Gastrocnemius medialis (tissue), 4 donors: ENCODE measurements around the gene ACTN4. TPM values are rescaled to one million over a fixed set of nuclear protein-coding genes. Genes with fewer than 3 reads are reported as not detected.
A peak's percentile ranks its signal among the peaks of the same experiment; 100 is the strongest.

Experiments
- ATAC-seq, 2 donors: fragments of 150-250 bp; one replicate each; pipeline ENCODE4 v1.9.1; 2016
- DNase-seq, 2 donors: peaks; one replicate each; pipeline ENCODE4 v3.0.0-alpha.2; 2019
- H3K27ac ChIP-seq, 4 donors: fragments of 200-600 bp; sonication (generic); 1 replicate in 1 of 4; 2 replicates in 3 of 4; pipeline ENCODE4 v1.5.1; 2016 to 2018; ENCODE audit warnings: mild to moderate bottlenecking in 2 of 4, moderate library complexity in 1 of 4
- H3K27me3 ChIP-seq, 3 donors: fragments of 200-600 bp; sonication (generic) in 2 of 3; 1 replicate in 1 of 3; 2 replicates in 2 of 3; pipeline versions ENCODE4 v1.5.1 to v1.6.0; 2016 to 2019; ENCODE audit warnings: mild to moderate bottlenecking in 1 of 3, moderate library complexity in 1 of 3
- H3K36me3 ChIP-seq, 2 donors: fragments of 200-600 bp; sonication (generic) in 1 of 2; one replicate each; pipeline ENCODE4 v1.5.1; 2017 to 2018
- H3K4me1 ChIP-seq, 2 donors: fragments of 200-600 bp; sonication (generic) in 1 of 2; one replicate each; pipeline ENCODE4 v1.5.1; 2016 to 2017; ENCODE audit warnings: mild to moderate bottlenecking in 2 of 2
- H3K4me3 ChIP-seq, 4 donors: fragments of 200-600 bp; sonication (generic) in 3 of 4; 1 replicate in 1 of 4; 2 replicates in 3 of 4; pipeline ENCODE4 v1.5.1; 2016 to 2019; ENCODE audit warnings: mild to moderate bottlenecking in 2 of 4
- H3K9me3 ChIP-seq, 3 donors: fragments of 200-600 bp; sonication (generic) in 2 of 3; 1 replicate in 1 of 3; 2 replicates in 2 of 3; pipeline ENCODE4 v1.5.1; 2016 to 2019
- CTCF ChIP-seq, 5 experiments: fragments of 450-650 bp in 3 of 5; fragments of 200-600 bp in 2 of 5; sonication (generic) in 2 of 5; IDR thresholded peaks in 4 of 5; conservative IDR thresholded peaks in 1 of 5; 1 replicate in 4 of 5; 2 replicates in 1 of 5; pipeline ENCODE4 v1.5.1; 2016 to 2019; ENCODE audit warnings: antibody characterized with exemption in 5 of 5, mild to moderate bottlenecking in 3 of 5, moderate library complexity in 3 of 5
- POLR2A ChIP-seq, 2 donors: fragments of 450-650 bp; IDR thresholded peaks; one replicate each; pipeline ENCODE4 v1.6.1; 2017; ENCODE audit warnings: antibody characterized with exemption in 2 of 2, mild to moderate bottlenecking in 2 of 2, moderate library complexity in 2 of 2
- in situ Hi-C, 4 donors: fragments of 200-750 bp; cut with MboI; loops; one replicate each; pipeline versions ENCODE4 v1.15.0 to v1.8.0; 2017; ENCODE audit warnings: low sequenced_read_pairs in 4 of 4
- intact Hi-C: fragments of 100-400 bp; cut with DNase I; formaldehyde crosslinking; loops from one replicate; pipeline ENCODE4 v1.15.1; 2023; ENCODE audit warnings: low total_unique reads
- total RNA-seq, 4 donors: library from RNA; depleted of rRNA; stranded (reverse); fragments of >200 nt; gene quantifications; one replicate each; pipeline versions ENCODE4 v1.1.0 to v1.2.3, GENCODE V29; 2016

The ACTN4 gene
- total RNA-seq, 4 donors from 2014 or later: 32.0 to 85.3 (median 63.9) TPM

- no peaks in the 10 kb centered on the region for H3K27me3 ChIP-seq
- ATAC-seq: no peak
- H3K9me3 ChIP-seq: no peaks in the 10 kb centered on the region
- peak overlapping the region; percentile 26 to 95 (median 60) for H3K27ac ChIP-seq
- H3K4me3 ChIP-seq: no peak overlapping the region
- H3K36me3 ChIP-seq: peaks cover 0 to 29% of the 10 kb centered on the region in 2 donors
- DNase-seq: no peak
- TF ChIP-seq CTCF (IDR thresholded peaks at IDR 0.05 in 4 of 5, conservative IDR thresholded peaks at IDR 0.05 in 1 of 5): no peak
- TF ChIP-seq POLR2A (IDR thresholded peaks at IDR 0.05): no peak
- intact Hi-C loops: no loop called here
- in situ Hi-C loops: no loop called here
- H3K4me1 ChIP-seq: peaks cover 36 to 44% of the 10 kb centered on the region in 2 donors
Measured at GRCh38 chr19:38700350-38700901, 53.0 kb downstream of the ACTN4 start.

- peaks cover 31 to 39% of the 10 kb centered on the region in 2 donors for H3K4me1 ChIP-seq
- in situ Hi-C loops: no loop called here
- peaks cover 0 to 34% of the 10 kb centered on the region in 2 donors for H3K36me3 ChIP-seq
- intact Hi-C loops: no loop called here
- ATAC-seq (no peak), DNase-seq (no peak)
- H3K4me3 ChIP-seq: no peak overlapping the region
- no peaks in the 10 kb centered on the region for H3K9me3 ChIP-seq
- TF ChIP-seq CTCF (IDR thresholded peaks at IDR 0.05 in 4 of 5, conservative IDR thresholded peaks at IDR 0.05 in 1 of 5) (no peak), POLR2A (IDR thresholded peaks at IDR 0.05) (no peak)
- H3K27ac ChIP-seq: peak overlapping the region; percentile 26 to 95 (median 60)
- no peaks in the 10 kb centered on the region for H3K27me3 ChIP-seq
Measured at GRCh38 chr19:38700902-38701454, 53.5 kb downstream of the ACTN4 start.

- peak overlapping the region; percentile 26 to 95 (median 60) for H3K27ac ChIP-seq
- in situ Hi-C loops (no loop called here), intact Hi-C loops (no loop called here)
- H3K4me1 ChIP-seq: peaks cover 27 to 33% of the 10 kb centered on the region in 2 donors
- TF ChIP-seq CTCF (IDR thresholded peaks at IDR 0.05 in 4 of 5, conservative IDR thresholded peaks at IDR 0.05 in 1 of 5) (no peak), POLR2A (IDR thresholded peaks at IDR 0.05) (no peak)
- H3K9me3 ChIP-seq: no peaks in the 10 kb centered on the region
- ATAC-seq: no peak
- no peak overlapping the region for H3K4me3 ChIP-seq
- no peak for DNase-seq
- no peaks in the 10 kb centered on the region for H3K27me3 ChIP-seq
- peaks cover 0 to 40% of the 10 kb centered on the region in 2 donors for H3K36me3 ChIP-seq
Measured at GRCh38 chr19:38701455-38702063, 54.1 kb downstream of the ACTN4 start.

- DNase-seq (no peak), ATAC-seq (no peak)
- no peak overlapping the region for H3K4me3 ChIP-seq
- H3K4me1 ChIP-seq: peaks cover 23 to 27% of the 10 kb centered on the region in 2 donors
- no peaks in the 10 kb centered on the region for H3K9me3 ChIP-seq
- H3K27me3 ChIP-seq: no peaks in the 10 kb centered on the region
- H3K36me3 ChIP-seq: peaks cover 0 to 46% of the 10 kb centered on the region in 2 donors
- TF ChIP-seq CTCF (IDR thresholded peaks at IDR 0.05 in 4 of 5, conservative IDR thresholded peaks at IDR 0.05 in 1 of 5): no peak
- intact Hi-C loops: no loop called here
- peak overlapping the region in 2 of 4 donors; percentile 64 to 95 for H3K27ac ChIP-seq
- in situ Hi-C loops: no loop called here
Measured at GRCh38 chr19:38702278-38702677, 54.8 kb downstream of the ACTN4 start.
